ENCODE results near the gene HOXB5. TPM values are rescaled to one million over a fixed set of nuclear protein-coding genes. Genes with fewer than 3 reads are reported as not detected.

Gene HOXB5
- polyA plus RNA-seq, 2 donors: 0.09 to 0.10 TPM

GRCh38 chr17:48590607-48591161 is 2.9 kb downstream of the HOXB5 start:
- Histone ChIP-seq H3K4me1 (ENCODE audit: control insufficient read depth in 2 of 2, insufficient read depth in 2 of 2, low read length in 1 of 2) (peaks cover 0 to 5% of the 10 kb centered on the region in 2 donors), H3K4me3 (ENCODE audit: low read depth in 1 of 2, low read length in 2 of 2) (no peak overlapping the region), H3K27ac (ENCODE audit: low read depth in 2 of 2, low read length in 1 of 2) (no peak overlapping the region), H3K27me3 (ENCODE audit: control insufficient read depth in 1 of 2, insufficient read depth in 2 of 2, low read length in 2 of 2) (peaks cover 0 to 6% of the 10 kb centered on the region in 2 donors), H3K9me3 (ENCODE audit: control insufficient read depth in 2 of 2, insufficient read depth in 1 of 2, low read depth in 1 of 2, low read length in 1 of 2) (no peaks in the 10 kb centered on the region), H3K36me3 (ENCODE audit: control insufficient read depth in 2 of 2, insufficient read depth in 2 of 2, low read length in 1 of 2) (no peaks in the 10 kb centered on the region)

- Histone ChIP-seq H3K27me3 (ENCODE audit: control insufficient read depth in 1 of 2, insufficient read depth in 2 of 2, low read length in 2 of 2) (peaks cover 0 to 6% of the 10 kb centered on the region in 2 donors), H3K36me3 (ENCODE audit: control insufficient read depth in 2 of 2, insufficient read depth in 2 of 2, low read length in 1 of 2) (no peaks in the 10 kb centered on the region), H3K27ac (ENCODE audit: low read depth in 2 of 2, low read length in 1 of 2) (no peak within 1 kb of the TSS), H3K9me3 (ENCODE audit: control insufficient read depth in 2 of 2, insufficient read depth in 1 of 2, low read depth in 1 of 2, low read length in 1 of 2) (no peaks in the 10 kb centered on the region), H3K4me3 (ENCODE audit: low read depth in 1 of 2, low read length in 2 of 2) (no peak within 1 kb of the TSS), H3K4me1 (ENCODE audit: control insufficient read depth in 2 of 2, insufficient read depth in 2 of 2, low read length in 1 of 2) (peaks cover 0 to 5% of the 10 kb centered on the region in 2 donors)
- WGBS, 2 donors: 70 to 82% methylated on average over 23 of the region's 23 CpGs
These were observed 3.6 kb downstream of the HOXB5 start, which contains the start of gene HOXB3 for GRCh38 chr17:48589831-48590606. Gene HOXB3, minus strand, starts transcription at chr17:48590241. Its CDS starts 37,767 bp downstream, at chr17:48552474.

GRCh38 chr17:48589060-48589830 is 4.3 kb downstream of the HOXB5 start:
- Histone ChIP-seq H3K4me1 (ENCODE audit: control insufficient read depth in 2 of 2, insufficient read depth in 2 of 2, low read length in 1 of 2) (peaks cover 0 to 5% of the 10 kb centered on the region in 2 donors), H3K27me3 (ENCODE audit: control insufficient read depth in 1 of 2, insufficient read depth in 2 of 2, low read length in 2 of 2) (peaks cover 0 to 6% of the 10 kb centered on the region in 2 donors), H3K27ac (ENCODE audit: low read depth in 2 of 2, low read length in 1 of 2) (no peak overlapping the region), H3K4me3 (ENCODE audit: low read depth in 1 of 2, low read length in 2 of 2) (no peak overlapping the region), H3K36me3 (ENCODE audit: control insufficient read depth in 2 of 2, insufficient read depth in 2 of 2, low read length in 1 of 2) (no peaks in the 10 kb centered on the region), H3K9me3 (ENCODE audit: control insufficient read depth in 2 of 2, insufficient read depth in 1 of 2, low read depth in 1 of 2, low read length in 1 of 2) (no peaks in the 10 kb centered on the region)
- 47 to 74% methylated on average over 10 of the region's 10 CpGs for WGBS, 2 donors

- 46 to 70% methylated on average over 2 of the region's 2 CpGs for WGBS, 2 donors
- Histone ChIP-seq H3K9me3 (ENCODE audit: control insufficient read depth in 2 of 2, insufficient read depth in 1 of 2, low read depth in 1 of 2, low read length in 1 of 2) (no peaks in the 10 kb centered on the region), H3K4me1 (ENCODE audit: control insufficient read depth in 2 of 2, insufficient read depth in 2 of 2, low read length in 1 of 2) (peaks cover 0 to 5% of the 10 kb centered on the region in 2 donors), H3K4me3 (ENCODE audit: low read depth in 1 of 2, low read length in 2 of 2) (no peak overlapping the region), H3K27me3 (ENCODE audit: control insufficient read depth in 1 of 2, insufficient read depth in 2 of 2, low read length in 2 of 2) (peaks cover 0 to 6% of the 10 kb centered on the region in 2 donors), H3K27ac (ENCODE audit: low read depth in 2 of 2, low read length in 1 of 2) (no peak overlapping the region), H3K36me3 (ENCODE audit: control insufficient read depth in 2 of 2, insufficient read depth in 2 of 2, low read length in 1 of 2) (no peaks in the 10 kb centered on the region)
These were observed 5.1 kb downstream of the HOXB5 start for GRCh38 chr17:48588528-48588927.

GRCh38 chr17:48588074-48588415 is 5.5 kb downstream of the HOXB5 start:
- Histone ChIP-seq H3K27ac (ENCODE audit: low read depth in 2 of 2, low read length in 1 of 2) (no peak overlapping the region), H3K36me3 (ENCODE audit: control insufficient read depth in 2 of 2, insufficient read depth in 2 of 2, low read length in 1 of 2) (no peaks in the 10 kb centered on the region), H3K9me3 (ENCODE audit: control insufficient read depth in 2 of 2, insufficient read depth in 1 of 2, low read depth in 1 of 2, low read length in 1 of 2) (no peaks in the 10 kb centered on the region), H3K27me3 (ENCODE audit: control insufficient read depth in 1 of 2, insufficient read depth in 2 of 2, low read length in 2 of 2) (peaks cover 0 to 5% of the 10 kb centered on the region in 2 donors), H3K4me3 (ENCODE audit: low read depth in 1 of 2, low read length in 2 of 2) (no peak overlapping the region), H3K4me1 (ENCODE audit: control insufficient read depth in 2 of 2, insufficient read depth in 2 of 2, low read length in 1 of 2) (peaks cover 0 to 1% of the 10 kb centered on the region in 2 donors)
- WGBS, 2 donors: 75 to 81% methylated on average over 2 of the region's 2 CpGs

DNA sequence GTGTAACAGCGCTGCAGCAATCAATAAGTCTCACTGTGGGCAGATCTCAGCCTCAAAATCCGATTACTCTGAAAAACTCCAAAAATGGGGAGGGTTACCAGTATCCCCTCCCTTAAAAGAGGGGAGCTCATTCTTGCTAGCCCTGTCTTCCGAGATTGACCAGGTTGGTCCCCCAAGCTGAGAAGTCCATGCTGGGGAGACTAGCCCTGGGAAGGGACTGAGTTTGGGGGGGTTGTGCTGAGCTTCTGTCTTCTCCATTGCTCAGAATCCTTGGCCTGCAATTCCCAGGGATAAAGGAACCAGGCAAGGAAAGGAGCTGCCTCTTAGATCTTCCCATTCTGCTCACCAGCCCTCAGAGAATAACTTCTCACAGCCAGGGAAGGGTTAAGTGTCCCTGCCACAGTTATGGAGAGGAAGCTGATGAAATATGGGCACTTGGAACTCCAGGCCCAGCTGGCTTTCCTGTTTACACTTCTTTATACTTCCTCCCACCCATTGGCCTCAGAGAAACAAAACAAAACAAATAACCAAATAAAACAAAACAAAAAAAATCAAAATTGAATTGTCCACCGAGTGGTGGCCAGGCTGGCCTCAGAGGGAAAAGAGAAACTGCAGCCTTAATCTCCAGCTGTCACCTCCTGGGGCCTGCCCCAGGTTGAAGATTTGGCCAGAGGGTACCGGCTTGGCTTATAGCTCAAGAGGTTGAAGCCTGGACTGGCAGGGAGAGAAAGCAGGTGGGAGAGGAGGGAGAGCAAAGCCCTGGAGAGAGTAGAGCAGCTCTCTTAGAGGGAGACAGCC is 6.1 kb downstream of the HOXB5 start:
- no peak overlapping the region for H3K27ac ChIP-seq (ENCODE audit: low read depth in 2 of 2, low read length in 1 of 2)
- no peaks in the 10 kb centered on the region for H3K4me1 ChIP-seq (ENCODE audit: control insufficient read depth in 2 of 2, insufficient read depth in 2 of 2, low read length in 1 of 2)
- WGBS, 2 donors: 55 to 78% methylated on average over 5 of the region's 5 CpGs
- no peaks in the 10 kb centered on the region for H3K9me3 ChIP-seq (ENCODE audit: control insufficient read depth in 2 of 2, insufficient read depth in 1 of 2, low read depth in 1 of 2, low read length in 1 of 2)
- no peaks in the 10 kb centered on the region for H3K36me3 ChIP-seq (ENCODE audit: control insufficient read depth in 2 of 2, insufficient read depth in 2 of 2, low read length in 1 of 2)
- no peak overlapping the region for H3K4me3 ChIP-seq (ENCODE audit: low read depth in 1 of 2, low read length in 2 of 2)
- peaks cover 0 to 3% of the 10 kb centered on the region in 2 donors for H3K27me3 ChIP-seq (ENCODE audit: control insufficient read depth in 1 of 2, insufficient read depth in 2 of 2, low read length in 2 of 2)

GRCh38 chr17:48586355-48587258 is 7.0 kb downstream of the HOXB5 start:
- no peaks in the 10 kb centered on the region for H3K4me1 ChIP-seq (ENCODE audit: control insufficient read depth in 2 of 2, insufficient read depth in 2 of 2, low read length in 1 of 2)
- peak overlapping the region; percentile 36 to 66 for H3K27ac ChIP-seq (ENCODE audit: low read depth in 2 of 2, low read length in 1 of 2)
- 39 to 49% methylated on average over 34 of the region's 34 CpGs for WGBS, 2 donors
- peak overlapping the region in 1 of 2 donors; percentile 69 for H3K4me3 ChIP-seq (ENCODE audit: low read depth in 1 of 2, low read length in 2 of 2)
- H3K27me3 ChIP-seq (ENCODE audit: control insufficient read depth in 1 of 2, insufficient read depth in 2 of 2, low read length in 2 of 2): no peaks in the 10 kb centered on the region
- H3K36me3 ChIP-seq (ENCODE audit: control insufficient read depth in 2 of 2, insufficient read depth in 2 of 2, low read length in 1 of 2): no peaks in the 10 kb centered on the region
- no peaks in the 10 kb centered on the region for H3K9me3 ChIP-seq (ENCODE audit: control insufficient read depth in 2 of 2, insufficient read depth in 1 of 2, low read depth in 1 of 2, low read length in 1 of 2)

GRCh38 chr17:48584223-48584741 is 9.3 kb downstream of the HOXB5 start:
- Histone ChIP-seq H3K9me3 (ENCODE audit: control insufficient read depth in 2 of 2, insufficient read depth in 1 of 2, low read depth in 1 of 2, low read length in 1 of 2) (no peaks in the 10 kb centered on the region), H3K27ac (ENCODE audit: low read depth in 2 of 2, low read length in 1 of 2) (no peak overlapping the region), H3K4me3 (ENCODE audit: low read depth in 1 of 2, low read length in 2 of 2) (no peak overlapping the region), H3K36me3 (ENCODE audit: control insufficient read depth in 2 of 2, insufficient read depth in 2 of 2, low read length in 1 of 2) (no peaks in the 10 kb centered on the region), H3K4me1 (ENCODE audit: control insufficient read depth in 2 of 2, insufficient read depth in 2 of 2, low read length in 1 of 2) (no peaks in the 10 kb centered on the region), H3K27me3 (ENCODE audit: control insufficient read depth in 1 of 2, insufficient read depth in 2 of 2, low read length in 2 of 2) (no peaks in the 10 kb centered on the region)
- 39 to 42% methylated on average over 2 of the region's 2 CpGs for WGBS, 2 donors
